Measurements from ENCODE around the gene MAST2. TPM values are rescaled to one million over a fixed set of nuclear protein-coding genes. Genes with fewer than 3 reads are reported as not detected.
"Not testable (repeated sequence)": the region's sequence is repeated elsewhere in the genome, so short reads cannot be mapped to it uniquely, and the experiment has no call there.

MAST2 gene
- total and polyA plus RNA-seq, 2 donors: 40.0 to 53.0 TPM

DNA sequence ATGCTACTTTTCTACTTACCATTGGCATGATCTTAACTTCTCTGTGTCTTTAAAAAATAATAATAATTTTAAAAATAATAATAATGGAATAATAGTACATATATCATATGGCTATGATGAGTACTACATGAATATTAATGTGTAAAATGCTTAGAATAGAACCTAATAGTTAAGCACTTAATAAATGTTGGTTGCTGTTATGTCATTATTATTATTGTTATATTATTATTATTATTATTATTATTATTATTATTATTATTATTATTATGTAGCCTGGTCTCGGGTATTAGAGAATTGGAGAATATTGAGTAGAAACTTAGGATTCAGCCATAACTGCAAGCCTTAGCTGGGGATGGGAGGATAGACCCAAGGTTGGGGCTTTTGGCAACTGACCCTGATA is 108.2 kb downstream of the MAST2 start:
- DNase-seq (ENCODE audit: extremely low spot score): no peak
- no peak overlapping the region for H3K27ac ChIP-seq (ENCODE audit: low read depth)
- 96% methylated on average over 1 of the region's 1 CpG for WGBS
- H3K4me1 ChIP-seq (ENCODE audit: insufficient read depth): no peaks in the 10 kb centered on the region
- H3K36me3 ChIP-seq (ENCODE audit: insufficient read depth): no peaks in the 10 kb centered on the region
- no peak overlapping the region for H3K4me3 ChIP-seq (ENCODE audit: low read depth, low read length)

DNA sequence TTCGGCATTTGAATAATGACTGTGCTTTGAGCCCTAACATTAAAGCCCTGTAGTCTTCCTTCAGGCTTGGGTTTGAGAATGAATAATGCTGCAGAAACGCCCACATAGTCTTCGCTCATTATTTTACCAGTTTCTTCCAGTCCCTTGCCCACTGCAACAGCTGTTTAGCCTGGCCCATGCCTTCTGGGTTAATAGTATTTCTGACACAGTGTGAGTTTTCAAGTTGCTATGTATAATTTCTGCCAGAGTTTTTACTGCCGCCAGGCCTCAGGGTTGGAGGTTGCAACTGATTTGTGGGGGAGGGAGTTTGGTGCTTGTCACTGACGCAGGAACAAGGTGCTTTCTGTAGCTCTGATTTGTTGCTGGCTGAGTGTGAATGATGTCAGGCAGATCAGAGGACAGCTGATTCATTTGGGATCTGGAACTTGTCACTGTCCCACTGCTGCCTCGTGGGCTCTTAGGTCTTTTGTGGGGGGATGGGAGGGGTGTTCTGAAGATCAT is 109.8 kb downstream of the MAST2 start:
- H3K4me3 ChIP-seq (ENCODE audit: low read depth, low read length): no peak overlapping the region
- DNase-seq (ENCODE audit: extremely low spot score): peak; percentile 10
- no peaks in the 10 kb centered on the region for H3K36me3 ChIP-seq (ENCODE audit: insufficient read depth)
- H3K4me1 ChIP-seq (ENCODE audit: insufficient read depth): no peaks in the 10 kb centered on the region
- H3K27ac ChIP-seq (ENCODE audit: low read depth): no peak overlapping the region
- WGBS: 26% methylated on average over 6 of the region's 6 CpGs

DNA sequence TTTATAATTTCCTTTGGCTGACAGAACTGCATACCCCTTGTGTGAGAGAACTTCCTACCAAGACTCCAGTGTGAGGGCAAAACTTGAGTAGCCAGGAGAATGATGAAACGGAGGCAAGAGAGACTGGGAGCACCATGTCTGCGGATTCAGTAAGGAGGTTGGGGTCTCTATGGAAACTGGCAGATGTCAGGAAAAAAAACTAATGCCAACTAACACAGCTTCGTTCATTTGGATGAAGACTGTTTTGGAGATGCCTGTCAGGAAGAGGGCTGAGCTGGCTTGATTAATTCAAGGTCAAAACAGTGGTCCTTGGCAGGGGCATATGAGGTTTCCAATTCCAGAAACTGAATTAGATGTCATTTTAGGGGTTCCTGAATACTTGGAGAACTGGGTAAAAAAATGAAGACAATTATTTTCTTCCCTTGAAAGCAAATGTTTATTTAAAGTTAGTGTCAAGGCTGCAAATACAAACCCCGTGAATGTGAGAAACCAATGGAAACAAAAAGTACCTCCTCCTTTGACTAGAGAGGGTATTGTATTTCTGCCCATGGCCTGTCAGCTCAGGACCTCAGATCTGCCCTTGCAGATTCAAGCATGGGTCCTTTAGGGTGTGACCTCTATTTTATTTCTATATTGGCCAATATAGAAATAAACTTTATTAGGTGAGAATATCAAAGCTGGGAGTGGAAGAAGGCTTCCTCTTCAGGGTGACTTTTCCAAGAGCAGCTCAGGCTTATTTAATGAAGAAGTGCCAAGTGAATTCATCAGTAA is 110.5 kb downstream of the MAST2 start:
- 49% methylated on average over 4 of the region's 4 CpGs for WGBS
- Histone ChIP-seq H3K4me3 (ENCODE audit: low read depth, low read length) (no peak overlapping the region), H3K4me1 (ENCODE audit: insufficient read depth) (no peaks in the 10 kb centered on the region), H3K36me3 (ENCODE audit: insufficient read depth) (no peaks in the 10 kb centered on the region), H3K27ac (ENCODE audit: low read depth) (no peak overlapping the region)
- no peak for DNase-seq (ENCODE audit: extremely low spot score)

DNA sequence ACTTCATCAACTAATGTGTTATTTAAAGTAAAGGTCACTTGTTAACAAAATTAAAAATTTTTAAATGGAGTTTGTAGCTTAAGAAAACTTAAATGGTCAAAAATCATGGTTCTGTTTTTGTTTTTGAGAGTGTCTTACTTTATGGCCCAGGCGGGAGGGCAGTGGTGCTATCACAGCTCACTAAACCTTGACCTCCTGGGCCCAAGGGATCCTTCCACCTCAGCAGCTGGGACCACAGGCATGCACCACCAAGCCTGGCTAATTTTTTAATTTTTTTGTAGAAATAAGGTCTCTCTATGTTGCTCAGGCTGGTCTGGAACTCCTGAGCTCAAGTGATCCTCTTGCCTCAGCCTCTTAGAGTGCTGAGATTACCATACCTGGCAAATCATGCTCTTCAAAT is 111.4 kb downstream of the MAST2 start:
- Histone ChIP-seq H3K4me1 (ENCODE audit: insufficient read depth) (no peaks in the 10 kb centered on the region), H3K4me3 (ENCODE audit: low read depth, low read length) (no peak overlapping the region), H3K36me3 (ENCODE audit: insufficient read depth) (no peaks in the 10 kb centered on the region), H3K27ac (ENCODE audit: low read depth) (no peak overlapping the region)
- WGBS: 93% methylated on average over 1 of the region's 1 CpG
- DNase-seq (ENCODE audit: extremely low spot score): no peak

DNA sequence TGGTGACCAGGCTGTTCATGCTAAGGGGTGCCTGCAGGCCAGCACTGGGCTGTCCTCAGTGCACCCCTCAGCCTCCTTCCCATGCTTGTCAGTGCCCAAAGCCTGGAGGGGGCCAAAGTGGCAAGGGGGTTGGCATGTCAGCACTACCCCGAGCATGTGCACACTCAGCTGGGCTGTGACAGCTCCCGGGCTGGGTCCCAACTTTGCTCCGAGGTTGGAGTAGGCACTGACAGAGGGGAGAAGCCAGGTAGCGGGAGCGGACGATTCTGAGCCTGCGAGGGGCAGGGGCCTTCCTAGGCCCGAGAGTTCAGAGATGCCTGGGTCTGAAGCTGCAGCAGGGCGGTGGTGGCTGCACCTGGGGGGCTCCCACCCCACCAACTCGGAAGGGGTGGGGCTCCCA is 119.0 kb downstream of the MAST2 start:
- DNase-seq (ENCODE audit: extremely low spot score): no peak
- Histone ChIP-seq H3K4me3 (ENCODE audit: low read depth, low read length) (no peak overlapping the region), H3K36me3 (ENCODE audit: insufficient read depth) (no peaks in the 10 kb centered on the region), H3K4me1 (ENCODE audit: insufficient read depth) (no peaks in the 10 kb centered on the region), H3K27ac (ENCODE audit: low read depth) (no peak overlapping the region)
- WGBS: 95% methylated on average over 10 of the region's 10 CpGs

DNA sequence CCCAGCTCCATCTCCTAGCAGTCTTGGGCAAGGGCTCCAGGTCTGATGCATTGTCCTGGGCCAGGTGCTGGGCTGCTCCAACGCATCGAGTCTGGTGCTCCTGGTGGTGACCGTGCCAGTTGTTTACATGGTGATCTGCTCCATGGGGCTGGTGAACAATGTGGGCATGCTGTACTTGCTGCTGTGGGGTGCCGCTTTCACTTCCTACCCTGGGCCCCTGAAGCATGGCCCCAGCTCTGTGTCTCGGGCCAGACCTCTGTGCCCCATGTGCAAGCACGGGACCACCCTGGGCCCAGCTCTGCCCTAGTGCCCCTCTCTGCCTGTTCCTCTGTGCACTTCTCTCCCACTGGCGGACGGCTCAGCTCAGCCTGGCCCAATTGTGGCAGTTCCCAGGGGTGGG is 119.4 kb downstream of the MAST2 start:
- Histone ChIP-seq H3K4me1 (ENCODE audit: insufficient read depth) (no peaks in the 10 kb centered on the region), H3K4me3 (ENCODE audit: low read depth, low read length) (no peak overlapping the region), H3K36me3 (ENCODE audit: insufficient read depth) (no peaks in the 10 kb centered on the region), H3K27ac (ENCODE audit: low read depth) (no peak overlapping the region)
- DNase-seq (ENCODE audit: extremely low spot score): no peak
- 96% methylated on average over 8 of the region's 8 CpGs for WGBS

DNA sequence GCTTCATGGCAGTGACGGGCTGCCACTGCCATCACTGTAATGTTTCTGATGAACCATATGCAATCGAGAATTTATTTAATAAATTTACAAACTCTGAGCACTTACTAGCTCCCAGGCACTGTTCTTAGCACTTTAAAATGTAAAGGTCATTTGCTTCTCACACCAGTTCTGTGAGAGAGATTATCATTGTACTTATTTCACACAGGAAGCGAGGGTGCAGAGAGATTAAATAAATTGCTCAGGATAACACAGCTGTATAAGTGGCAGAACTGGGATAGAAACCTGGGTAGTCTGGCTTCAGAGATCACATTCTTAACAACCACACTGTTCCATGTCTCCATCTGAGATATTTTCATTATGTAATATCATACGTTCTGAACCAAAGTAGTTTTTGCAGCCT is 119.9 kb downstream of the MAST2 start:
- no peaks in the 10 kb centered on the region for H3K36me3 ChIP-seq (ENCODE audit: insufficient read depth)
- H3K27ac ChIP-seq (ENCODE audit: low read depth): no peak overlapping the region
- DNase-seq (ENCODE audit: extremely low spot score): no peak
- no peak overlapping the region for H3K4me3 ChIP-seq (ENCODE audit: low read depth, low read length)
- WGBS: 85% methylated on average over 4 of the region's 4 CpGs
- no peaks in the 10 kb centered on the region for H3K4me1 ChIP-seq (ENCODE audit: insufficient read depth)

DNA sequence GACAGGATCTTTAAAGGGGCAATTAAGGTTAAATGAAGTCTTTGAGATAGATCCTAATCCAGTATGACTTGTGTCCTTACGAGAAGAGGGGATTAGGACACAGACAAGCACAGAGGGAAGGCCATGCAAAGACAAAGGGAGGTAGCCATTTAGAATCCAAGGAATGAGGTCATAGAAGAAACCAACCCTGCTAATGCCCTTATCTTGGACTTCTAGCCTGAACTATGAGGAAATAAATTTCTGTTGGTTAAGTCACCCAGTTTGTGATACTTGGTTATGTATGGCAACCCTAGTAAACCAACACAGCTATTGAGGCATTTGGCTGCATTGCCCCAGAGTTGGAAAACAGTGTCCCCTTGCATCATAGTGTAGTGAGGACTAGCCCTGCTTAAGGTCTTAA is 121.3 kb downstream of the MAST2 start:
- Histone ChIP-seq H3K4me1 (ENCODE audit: insufficient read depth) (no peaks in the 10 kb centered on the region), H3K27ac (ENCODE audit: low read depth) (no peak overlapping the region), H3K4me3 (ENCODE audit: low read depth, low read length) (no peak overlapping the region), H3K36me3 (ENCODE audit: insufficient read depth) (no peaks in the 10 kb centered on the region)
- DNase-seq (ENCODE audit: extremely low spot score): no peak
- 85% methylated on average over 1 of the region's 1 CpG for whole genome bisulfite sequencing

DNA sequence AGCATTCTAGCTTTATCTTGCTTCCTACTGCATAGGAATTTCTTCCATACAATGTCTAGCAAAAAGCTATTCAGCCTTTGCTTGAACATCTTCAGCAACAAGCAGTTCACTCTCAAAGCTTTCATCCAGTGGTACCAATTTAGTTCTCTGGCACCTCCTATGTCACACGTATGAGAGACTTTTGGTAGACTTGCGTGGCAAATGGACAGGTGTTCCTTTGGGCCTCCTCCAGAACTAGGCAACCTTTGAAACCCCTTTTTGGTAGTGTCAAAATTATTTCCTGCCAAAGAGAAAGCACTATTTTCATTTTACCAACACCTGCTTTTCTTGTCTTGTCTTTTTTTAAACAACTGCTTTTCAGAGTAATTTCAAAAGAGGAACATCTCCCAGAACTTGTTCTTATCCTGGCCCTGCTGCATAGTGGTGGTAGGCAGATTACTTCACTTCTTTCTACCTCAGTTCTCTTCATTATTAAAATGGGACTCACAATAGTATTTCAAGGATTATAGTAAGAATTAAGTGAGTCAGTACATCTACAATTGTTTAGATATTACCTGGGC is 122.4 kb downstream of the MAST2 start:
- 82% methylated on average over 2 of the region's 2 CpGs for WGBS
- H3K4me3 ChIP-seq (ENCODE audit: low read depth, low read length): no peak overlapping the region
- H3K27ac ChIP-seq (ENCODE audit: low read depth): no peak overlapping the region
- DNase-seq (ENCODE audit: extremely low spot score): no peak
- H3K4me1 ChIP-seq (ENCODE audit: insufficient read depth): no peaks in the 10 kb centered on the region
- no peaks in the 10 kb centered on the region for H3K36me3 ChIP-seq (ENCODE audit: insufficient read depth)

DNA sequence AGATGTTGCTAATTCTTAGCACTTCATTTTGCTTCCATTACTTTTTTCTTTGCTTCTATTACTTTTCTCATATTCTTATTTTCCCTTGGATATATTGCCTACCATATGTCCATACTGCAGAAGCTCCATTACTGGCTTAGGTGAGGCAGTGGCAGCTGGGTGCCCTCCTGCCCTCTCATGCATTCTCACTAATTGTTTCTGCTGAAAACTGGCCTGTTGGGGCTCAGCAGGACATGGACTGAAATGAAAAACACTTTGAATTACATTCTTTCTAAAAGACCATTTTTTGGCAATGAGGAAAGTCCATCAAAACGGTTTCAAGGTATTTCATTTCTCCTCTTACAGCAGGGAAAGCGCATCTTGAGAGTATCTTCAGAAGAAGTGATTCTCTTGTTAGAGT is 122.9 kb downstream of the MAST2 start:
- H3K4me1 ChIP-seq (ENCODE audit: insufficient read depth): no peaks in the 10 kb centered on the region
- H3K27ac ChIP-seq (ENCODE audit: low read depth): no peak overlapping the region
- no peak for DNase-seq (ENCODE audit: extremely low spot score)
- H3K4me3 ChIP-seq (ENCODE audit: low read depth, low read length): no peak overlapping the region
- 78% methylated on average over 2 of the region's 2 CpGs for WGBS
- H3K36me3 ChIP-seq (ENCODE audit: insufficient read depth): no peaks in the 10 kb centered on the region

DNA sequence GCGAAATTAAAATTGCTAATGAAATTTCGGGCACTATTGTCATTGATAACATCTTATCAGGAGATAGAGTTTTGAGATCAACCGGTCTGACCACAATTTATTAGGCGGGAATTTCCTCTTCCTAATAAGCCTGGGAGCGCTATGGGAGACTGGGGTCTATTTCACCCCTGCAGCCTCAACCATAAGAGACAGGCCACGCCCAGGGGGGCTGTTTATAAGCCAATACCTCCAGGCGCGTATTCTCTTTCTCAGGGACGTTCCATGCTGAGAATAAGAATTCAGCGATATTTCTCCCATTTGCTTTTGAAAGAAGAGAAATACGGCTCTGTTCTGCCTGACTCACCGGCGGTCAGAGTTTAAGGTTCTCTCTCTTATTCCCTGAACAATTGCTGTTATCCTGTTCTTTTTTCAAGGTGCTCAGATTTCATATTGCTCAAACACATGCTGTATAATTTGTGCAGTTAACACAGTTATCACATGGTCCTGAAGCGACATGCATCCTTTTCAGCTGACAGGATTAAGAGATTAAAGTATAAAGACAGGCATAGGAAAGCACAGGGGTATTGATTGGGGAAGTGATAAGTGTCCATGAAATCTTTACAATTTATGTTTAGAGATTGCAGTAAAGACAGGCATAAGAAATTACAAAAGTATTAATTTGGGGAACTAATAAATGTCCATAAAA is 124.0 kb downstream of the MAST2 start:
- DNase-seq (ENCODE audit: extremely low spot score); H3K36me3 ChIP-seq (ENCODE audit: insufficient read depth); H3K4me1 ChIP-seq (ENCODE audit: insufficient read depth); H3K27ac ChIP-seq (ENCODE audit: low read depth); H3K4me3 ChIP-seq (ENCODE audit: low read depth, low read length): not testable (repeated sequence)
- 81% methylated on average over 14 of the region's 14 CpGs for WGBS

DNA sequence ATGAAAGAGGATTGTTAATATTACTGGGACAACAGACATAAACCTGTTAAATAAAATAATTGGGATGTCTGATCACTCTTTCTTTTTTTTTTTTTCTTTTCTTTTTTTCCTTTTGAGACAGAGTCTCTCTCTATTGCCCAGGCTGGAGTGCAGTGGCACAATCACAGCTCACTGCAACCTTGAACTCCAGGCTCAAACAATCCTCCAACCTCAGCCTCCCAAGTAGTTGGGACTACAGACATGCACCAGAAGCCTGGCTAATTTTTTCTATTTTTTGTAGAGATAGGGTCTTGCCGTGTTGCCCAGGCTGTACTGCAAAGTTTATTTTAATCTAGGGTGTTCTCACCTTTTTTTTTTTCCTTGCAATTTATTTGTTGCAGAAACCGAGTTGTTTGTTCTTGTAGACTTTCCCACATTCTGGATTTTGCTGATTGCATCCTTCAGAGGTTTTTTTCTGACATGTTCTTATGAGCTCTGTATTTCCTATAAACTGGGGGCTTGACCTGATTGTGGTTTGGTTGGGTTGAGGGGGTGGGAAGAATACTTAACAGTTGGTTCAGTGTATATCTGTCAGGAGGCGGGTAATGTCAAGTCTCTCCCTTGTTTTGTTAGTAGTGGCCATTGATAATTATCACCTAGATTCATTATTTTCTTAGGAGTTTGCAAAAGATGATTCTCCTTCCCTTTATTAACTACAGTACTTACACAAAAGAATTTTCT is 125.2 kb downstream of the MAST2 start:
- H3K36me3 ChIP-seq (ENCODE audit: insufficient read depth): no peaks in the 10 kb centered on the region
- no peak overlapping the region for H3K4me3 ChIP-seq (ENCODE audit: low read depth, low read length)
- 85% methylated on average over 3 of the region's 3 CpGs for WGBS
- H3K4me1 ChIP-seq (ENCODE audit: insufficient read depth): no peaks in the 10 kb centered on the region
- no peak for DNase-seq (ENCODE audit: extremely low spot score)
- no peak overlapping the region for H3K27ac ChIP-seq (ENCODE audit: low read depth)

DNA sequence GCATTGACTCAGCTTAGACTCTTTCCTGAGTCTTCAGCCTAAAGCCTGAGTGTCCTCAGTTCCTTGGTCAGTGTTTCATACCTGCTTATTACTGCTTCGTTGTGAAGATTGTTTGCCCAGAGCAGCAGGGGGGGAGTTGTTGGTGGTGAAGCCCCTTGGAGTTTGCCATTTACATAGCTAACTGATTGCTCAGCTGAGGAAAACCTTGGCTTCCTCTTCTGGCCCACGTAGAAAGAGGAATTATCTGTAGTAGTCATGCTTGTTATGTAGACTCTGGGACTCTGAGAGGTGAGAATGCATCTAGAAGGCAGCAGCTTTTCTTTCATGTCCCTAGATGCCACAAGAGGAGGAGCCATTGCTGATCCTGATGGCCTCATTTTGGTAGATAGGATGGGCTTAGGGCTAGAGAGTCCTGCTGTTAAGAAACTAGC is 125.9 kb downstream of the MAST2 start:
- no peak for DNase-seq (ENCODE audit: extremely low spot score)
- Histone ChIP-seq H3K36me3 (ENCODE audit: insufficient read depth) (no peaks in the 10 kb centered on the region), H3K27ac (ENCODE audit: low read depth) (no peak overlapping the region), H3K4me1 (ENCODE audit: insufficient read depth) (no peaks in the 10 kb centered on the region), H3K4me3 (ENCODE audit: low read depth, low read length) (no peak overlapping the region)
- WGBS: 5% methylated on average over 2 of the region's 2 CpGs

Measured in urinary bladder (tissue), 4 donors.